ENCODE results near the gene CDH13.

The CDH13 gene

DNA sequence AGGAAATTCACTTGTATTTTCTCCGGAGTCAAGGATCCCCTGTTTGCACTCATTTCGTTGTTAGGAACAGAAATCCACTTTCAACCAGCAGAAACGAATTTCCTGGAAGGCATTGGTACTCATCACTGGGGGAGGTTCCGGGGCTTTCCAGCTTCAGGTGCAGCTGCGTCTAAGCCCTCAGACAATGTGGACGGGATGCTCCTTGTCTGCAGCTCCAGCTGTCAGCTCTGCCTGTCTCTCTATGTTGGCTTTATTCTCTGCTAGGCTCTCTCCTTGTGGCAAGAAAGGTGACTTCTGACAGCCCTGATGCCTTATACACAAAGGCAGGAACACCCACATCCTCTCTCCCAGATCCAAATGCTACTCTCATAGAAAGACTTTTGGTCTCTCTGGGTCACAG, 997.1 kb downstream of the CDH13 start:
- no peak for DNase-seq (ENCODE audit: low read depth)

DNA sequence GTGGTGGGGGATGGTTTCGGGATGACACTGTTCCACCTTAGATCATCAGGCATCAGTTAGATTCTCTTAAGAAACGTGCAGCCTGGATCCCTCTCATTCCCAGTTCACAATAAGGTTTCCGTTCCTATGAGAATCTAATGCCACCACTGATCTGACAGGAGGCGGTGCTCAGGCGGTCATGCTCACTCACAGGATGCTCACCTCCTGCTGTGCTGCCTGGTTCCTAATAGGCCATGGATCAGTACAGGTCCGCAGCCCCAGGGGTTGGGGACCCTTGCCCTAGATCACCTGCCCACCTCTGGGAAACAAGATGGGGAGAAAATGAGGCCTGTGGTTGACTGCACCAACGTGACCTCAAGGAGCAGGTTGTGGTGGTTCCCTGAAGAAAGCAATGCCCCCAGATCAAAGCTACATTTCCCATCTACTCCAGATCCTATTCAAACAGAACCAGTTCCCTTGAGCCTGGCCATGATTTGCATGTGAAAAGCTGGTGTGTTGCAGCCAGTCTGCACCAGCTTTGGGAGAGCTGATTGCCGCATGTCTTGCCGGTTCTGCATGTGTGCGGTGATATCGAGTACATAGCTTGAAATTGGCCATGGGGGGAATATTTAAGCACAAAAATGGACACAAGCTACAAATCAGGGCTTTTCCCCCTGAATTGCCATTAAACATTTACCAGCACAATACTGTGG, 997.8 kb downstream of the CDH13 start:
- DNase-seq (ENCODE audit: low read depth), result no peak

DNA sequence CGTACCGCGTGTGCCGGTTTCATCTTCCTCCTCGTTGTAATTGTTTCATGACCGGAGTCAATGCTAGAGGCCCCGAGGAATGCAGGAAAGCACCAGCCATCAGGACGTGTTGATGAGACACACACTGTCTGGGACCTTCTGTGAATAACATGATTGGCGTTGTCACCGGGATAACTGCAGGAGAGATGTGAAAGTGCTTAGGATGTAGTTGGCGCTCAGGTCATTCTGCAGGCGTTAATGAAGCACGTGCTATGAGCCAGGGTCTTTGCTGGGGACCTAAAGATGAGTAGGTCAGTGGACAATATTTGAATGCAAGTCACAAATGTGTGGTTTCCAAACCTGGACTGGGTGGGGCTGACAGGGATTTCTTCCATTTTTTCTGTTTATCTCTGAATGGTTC, 999.4 kb downstream of the CDH13 start:
- DNase-seq (ENCODE audit: low read depth), result no peak

DNA sequence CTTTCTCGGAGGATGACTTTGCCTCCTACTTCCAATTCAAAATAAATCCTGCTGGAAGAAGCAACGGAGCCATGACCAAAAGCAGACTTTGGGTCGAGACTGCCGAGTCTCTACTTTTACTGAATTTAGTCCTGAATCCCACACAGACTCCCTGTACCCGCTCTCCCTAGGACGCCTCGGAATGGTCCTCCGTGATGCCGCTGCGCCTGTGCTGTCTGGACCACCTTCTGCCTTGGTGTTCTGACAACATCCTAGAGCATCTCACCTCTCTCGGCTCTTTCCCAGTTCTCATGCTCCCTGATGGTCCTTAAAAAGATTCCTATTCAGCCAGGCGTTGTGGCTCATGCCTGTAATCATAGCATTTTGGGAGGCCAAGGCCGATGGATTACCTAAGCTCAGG, 999.9 kb downstream of the CDH13 start:
- no peak for DNase-seq (ENCODE audit: low read depth)

DNA sequence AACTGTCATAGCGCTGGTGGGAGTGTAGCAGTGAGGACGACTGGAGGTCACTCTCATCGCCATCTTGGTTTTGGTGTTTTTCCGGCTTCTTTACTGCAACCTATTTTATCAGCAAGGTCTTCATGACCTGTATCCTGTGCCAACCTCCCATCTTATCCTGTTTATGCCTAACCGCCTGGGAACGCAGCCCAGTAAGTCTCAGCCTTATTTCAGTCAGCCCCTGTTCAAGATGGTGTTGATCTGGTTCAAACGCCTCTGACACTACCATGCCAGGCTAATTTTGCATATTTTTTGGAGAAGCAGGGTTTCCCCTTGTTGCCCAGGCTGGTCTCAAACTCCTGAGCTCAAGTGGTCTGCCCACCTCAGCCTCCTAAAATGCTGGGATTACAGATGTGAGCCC, 1001.2 kb downstream of the CDH13 start:
- no peak for DNase-seq (ENCODE audit: low read depth)

DNA sequence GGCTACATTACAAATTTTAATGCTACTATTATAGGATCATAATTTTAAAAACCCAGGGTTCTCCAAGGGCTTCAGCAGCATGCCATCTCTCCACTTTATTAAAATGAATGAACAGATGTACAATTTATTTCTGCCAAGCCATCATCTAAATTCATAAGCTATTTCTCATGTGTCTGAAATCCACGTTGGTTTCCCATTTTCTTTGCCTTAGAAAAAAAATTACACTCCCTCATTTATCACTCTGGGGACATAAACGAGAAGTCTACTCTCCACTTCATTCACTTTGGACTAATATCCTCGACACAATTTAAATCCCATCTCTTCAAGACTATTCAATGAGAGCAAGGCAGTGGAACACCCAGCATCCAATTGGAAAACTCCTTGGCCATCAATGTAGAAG, 1002.7 kb downstream of the CDH13 start:
- no peak for DNase-seq (ENCODE audit: low read depth)

DNA sequence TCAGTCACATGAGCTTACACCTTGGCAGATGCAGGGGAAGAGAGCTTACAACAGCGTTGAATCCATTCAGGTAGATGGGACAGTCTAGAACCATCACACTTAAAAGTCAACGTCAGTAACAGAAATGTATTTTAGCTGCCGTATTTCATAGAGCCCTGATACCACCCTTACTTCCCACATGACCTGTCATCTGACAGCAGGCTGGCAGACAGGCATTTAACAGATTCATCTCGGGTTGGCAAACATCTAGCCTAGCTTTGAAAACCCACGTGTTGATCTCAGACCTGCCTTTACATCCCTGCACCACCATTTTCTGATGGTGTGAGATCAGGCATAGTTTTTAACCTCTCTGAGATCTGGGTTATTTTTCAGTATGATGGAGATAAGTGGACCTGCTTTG, 1003.1 kb downstream of the CDH13 start:
- DNase-seq (ENCODE audit: low read depth), result no peak

DNA sequence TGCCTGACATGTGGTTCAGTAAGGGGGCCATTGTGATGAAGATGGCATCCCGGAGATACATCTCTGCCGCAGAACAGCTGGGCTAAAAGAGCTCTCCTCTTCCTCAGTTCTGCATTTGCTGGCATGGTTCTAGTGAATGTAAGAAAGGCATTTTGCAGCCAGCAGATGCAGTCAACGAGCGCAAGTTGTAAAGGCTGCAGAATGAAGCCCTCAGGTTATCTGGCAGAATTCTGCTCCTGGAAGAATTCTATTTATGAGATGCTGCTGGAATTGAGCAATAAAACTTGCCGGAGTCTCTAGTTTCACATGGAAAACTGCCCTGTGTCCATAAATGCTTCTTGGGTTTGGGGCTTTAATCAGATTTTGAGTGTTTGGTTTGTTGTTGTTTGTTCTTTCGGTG, 1004.2 kb downstream of the CDH13 start:
- DNase-seq (ENCODE audit: low read depth), result no peak

DNA sequence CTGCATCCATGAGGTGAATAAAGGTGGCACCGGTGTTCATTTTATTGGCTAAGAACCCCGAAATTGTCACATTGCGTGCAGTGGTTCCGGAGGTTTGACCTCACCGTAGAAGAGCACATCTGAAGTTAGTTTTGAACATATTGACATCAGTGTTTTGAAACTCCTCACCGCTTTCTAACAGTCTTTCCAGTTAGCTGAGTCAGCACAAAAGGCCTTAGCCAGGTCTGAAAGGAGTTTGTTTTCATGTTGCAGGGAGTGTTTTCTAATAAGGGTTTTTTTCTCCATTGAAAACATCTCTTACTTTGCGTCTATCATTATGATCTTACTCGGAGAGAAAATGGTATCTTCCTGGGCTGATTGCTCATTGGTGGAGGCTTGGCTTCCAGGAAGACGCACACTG, 1006.5 kb downstream of the CDH13 start:
- DNase-seq (ENCODE audit: low read depth), result no peak

DNA sequence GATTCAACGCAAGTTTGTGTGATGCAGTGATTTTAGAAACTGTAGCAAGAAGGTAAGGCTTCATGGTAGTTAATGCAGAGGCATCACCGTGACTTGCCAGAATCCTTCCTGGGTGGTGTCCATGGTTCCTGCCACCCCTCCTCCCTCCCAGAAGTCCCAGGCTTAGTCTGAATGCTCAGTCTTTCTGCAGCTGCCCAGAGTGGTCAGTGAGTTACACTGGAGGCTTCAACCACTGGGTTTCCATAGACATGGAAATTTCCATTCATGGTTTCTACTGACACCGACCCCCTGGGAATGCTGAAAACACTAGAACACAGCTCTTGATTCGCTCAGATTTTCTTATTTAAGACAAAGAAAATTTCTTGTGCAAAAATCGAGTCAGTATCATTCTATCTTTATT, 1021.6 kb downstream of the CDH13 start:
- DNase-seq (ENCODE audit: low read depth), result no peak

DNA sequence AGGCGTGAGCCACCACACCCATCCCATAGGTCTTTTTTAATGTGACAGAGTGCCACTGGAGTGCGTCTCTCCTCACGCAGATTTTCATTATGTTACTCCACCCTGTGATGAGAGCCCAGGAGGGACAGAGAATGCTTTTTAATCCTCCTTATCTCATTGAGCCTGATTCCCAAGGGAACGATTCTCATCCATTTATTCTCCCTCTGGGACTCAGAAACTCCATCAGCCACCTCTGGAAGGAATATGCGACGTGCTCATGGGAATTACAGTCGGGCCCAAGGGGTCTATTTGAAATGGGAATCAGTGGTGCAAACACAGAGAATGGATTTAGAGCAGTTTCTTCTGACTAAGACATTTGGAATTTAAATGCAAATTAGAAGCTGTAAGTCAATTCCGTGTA, 1025.1 kb downstream of the CDH13 start:
- DNase-seq (ENCODE audit: low read depth), result no peak

DNA sequence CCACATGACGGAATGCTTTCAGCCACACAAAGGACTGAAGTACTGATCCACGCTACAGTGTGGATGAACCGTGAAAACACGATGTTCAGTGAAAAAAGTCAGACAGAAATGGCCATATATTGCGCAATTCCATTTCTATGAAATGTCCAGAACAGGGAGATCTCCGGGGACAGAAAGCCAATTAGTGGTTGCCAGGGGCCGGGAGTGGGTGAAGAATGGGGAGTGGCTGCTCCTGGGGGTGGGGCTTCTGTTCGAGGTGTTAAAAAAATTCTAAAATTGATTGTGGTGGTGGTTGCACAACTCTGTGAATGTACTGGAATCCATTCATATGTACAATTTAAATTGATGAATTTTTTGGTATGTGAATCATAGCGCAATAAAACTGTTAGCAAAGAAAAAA, 1026.2 kb downstream of the CDH13 start:
- DNase-seq (ENCODE audit: low read depth), result no peak

DNA sequence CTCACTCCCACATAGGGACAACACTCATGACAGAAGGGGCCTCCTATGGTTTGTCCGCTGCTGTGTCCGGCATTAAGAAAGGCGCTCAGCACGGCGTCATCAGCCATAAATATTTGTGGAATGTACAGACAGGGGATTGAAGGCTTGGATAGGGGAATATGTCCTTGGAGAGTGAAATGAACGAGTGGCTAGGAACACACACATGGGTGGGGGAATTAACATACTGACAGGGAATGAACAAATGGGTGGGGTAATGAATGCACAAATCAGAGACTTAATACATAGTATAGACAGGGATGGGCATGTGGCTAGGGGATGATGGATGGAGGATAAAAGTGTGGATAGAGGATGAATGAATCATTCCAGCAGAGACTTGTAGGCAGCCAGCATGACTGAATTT, 1027.0 kb downstream of the CDH13 start:
- DNase-seq (ENCODE audit: low read depth), result no peak

DNA sequence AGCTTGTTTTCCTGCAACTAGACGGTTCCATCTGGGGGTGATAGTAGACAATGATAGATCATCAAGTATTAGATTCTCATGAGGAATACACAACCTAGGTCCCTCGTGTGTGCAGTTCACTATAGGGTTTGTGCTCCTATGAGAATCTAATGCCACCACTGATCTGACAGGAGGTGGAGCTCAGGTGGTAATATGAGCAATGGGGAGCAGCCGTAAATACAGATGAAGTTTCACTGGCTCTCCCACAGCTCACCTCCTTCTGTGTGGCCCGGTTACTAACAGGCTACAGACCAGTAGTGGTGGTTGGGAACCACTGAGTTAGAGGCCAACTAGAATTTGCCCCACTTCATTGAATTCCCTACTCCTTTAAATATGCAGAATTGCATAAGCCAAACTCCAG, 1033.5 kb downstream of the CDH13 start:
- DNase-seq (ENCODE audit: low read depth), result no peak

DNA sequence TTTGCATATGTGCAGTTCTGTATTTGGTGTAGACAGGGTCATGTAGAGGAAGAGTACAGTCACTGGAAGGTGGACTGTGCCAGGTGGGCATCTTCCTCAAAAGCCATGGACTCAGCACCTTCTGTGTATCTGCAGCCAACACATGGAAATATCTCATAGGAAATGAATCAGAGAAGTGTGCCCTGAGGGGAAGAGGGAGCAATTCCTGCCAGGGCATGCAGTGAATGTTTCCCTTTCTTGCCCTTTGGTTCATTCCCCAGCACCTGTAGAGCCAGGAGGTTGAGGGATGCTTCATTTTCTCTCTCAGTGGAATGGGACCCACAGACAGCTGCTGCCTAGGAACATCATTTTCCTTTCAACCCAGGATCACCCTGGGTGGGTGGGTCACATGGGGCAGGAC, 1034.9 kb downstream of the CDH13 start:
- no peak for DNase-seq (ENCODE audit: low read depth)

DNA sequence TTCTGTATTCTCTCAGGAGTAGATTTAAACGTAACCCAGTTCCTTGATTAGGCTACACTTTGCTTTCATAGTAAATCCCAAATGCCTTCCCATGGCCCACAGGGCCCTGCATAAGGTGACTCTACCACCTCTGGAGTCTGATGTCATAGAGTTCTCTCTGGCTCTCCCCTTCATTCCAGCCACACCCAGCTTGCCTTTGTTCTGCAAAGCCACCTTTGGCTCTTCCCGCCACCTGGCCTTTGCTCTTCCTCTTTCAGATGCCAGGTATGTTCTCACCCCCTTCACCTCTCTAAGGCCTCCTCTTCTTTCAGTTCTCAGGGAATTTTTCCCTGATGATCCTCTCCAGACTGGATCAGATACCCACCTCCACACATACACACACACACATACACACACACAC, 1039.7 kb downstream of the CDH13 start:
- no peak for DNase-seq (ENCODE audit: low read depth)

DNA sequence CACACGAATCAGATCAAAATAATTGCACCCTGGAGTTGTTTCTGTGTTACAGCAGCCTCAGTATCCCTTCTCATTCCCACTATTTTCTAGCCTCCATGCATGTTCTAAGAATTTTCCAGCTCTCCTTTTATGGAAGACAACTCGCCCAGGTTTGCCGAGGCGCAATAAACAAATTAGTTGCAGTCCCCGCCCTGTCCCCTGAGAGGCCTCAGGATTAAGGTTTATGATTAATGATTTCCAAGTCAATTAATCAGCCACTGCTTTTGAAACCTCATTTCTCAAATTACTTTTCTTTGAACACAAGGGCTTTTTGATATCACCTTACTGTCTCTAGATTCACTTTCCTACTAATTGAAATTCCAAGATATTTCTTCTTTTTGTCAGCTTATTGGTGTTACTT, 1042.7 kb downstream of the CDH13 start:
- no peak for DNase-seq (ENCODE audit: low read depth)

DNA sequence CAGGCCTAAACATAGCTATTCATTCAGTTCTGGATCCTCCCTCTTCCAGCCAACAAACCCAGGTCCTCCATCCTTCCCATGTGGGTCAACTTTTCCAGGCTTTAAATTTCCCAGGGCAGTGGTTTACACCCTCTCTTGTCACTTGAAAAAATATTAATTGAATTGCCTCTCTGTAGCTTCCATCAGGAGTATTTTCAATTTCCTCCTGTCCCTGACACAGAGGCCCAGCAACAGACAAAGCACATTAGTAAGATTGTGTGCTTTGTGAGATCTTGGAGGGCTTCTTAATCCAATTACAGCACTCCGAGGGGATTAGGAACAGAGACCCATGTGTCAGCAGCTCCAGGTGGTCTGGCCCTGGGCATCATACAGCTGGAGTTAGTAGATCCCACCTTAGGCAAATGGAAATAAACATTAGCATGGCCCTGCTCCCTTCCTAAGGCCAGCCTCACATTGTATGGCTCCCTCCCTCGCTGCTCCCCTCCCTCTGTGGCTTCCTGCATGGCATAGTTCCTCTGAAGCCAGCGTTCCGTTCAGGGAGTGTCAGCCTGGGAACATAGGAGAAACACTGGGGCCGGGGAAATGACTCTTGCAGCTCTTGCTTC, 1048.3 kb downstream of the CDH13 start:
- DNase-seq (ENCODE audit: low read depth), result no peak

DNA sequence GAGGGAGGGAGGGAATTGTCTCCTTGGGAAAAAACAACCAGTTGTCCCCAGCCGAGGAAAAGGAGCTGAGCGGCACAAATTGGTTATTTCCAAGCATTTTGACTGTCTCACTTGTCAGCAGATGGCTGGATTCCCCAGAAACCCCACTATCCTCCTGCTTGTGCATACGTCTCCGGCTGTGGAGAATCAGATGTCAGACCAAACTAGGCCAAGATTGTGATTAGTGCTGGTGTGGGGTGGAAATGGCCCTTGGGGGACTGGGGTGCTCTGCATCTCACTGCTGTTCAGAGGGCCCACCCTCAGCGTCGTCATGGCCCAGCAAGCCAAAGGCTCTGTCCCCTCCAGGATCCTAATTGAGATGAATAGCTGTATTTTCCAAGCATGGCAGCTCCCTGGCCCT, 1049.3 kb downstream of the CDH13 start:
- no peak for DNase-seq (ENCODE audit: low read depth)

DNA sequence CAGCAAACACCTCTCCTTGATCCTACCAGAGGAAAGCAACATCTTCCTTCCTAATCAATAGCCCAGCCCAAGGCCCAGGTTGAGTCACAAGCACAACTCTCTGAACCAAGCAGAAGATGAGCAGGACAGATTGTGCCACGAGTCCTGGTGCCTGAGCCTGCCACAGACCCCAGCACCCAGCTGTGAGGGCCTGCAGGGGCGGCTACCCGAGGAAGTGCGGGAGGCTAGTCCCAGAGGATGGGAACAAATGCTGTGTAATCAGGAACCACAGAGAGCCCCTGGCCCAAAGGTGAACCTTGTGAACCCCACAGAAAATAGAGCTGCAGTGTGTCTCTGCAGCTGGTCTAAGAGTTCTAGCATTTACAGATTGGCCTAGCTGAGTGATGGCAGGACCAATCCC, 1054.2 kb downstream of the CDH13 start:
- no peak for DNase-seq (ENCODE audit: low read depth)

DNA sequence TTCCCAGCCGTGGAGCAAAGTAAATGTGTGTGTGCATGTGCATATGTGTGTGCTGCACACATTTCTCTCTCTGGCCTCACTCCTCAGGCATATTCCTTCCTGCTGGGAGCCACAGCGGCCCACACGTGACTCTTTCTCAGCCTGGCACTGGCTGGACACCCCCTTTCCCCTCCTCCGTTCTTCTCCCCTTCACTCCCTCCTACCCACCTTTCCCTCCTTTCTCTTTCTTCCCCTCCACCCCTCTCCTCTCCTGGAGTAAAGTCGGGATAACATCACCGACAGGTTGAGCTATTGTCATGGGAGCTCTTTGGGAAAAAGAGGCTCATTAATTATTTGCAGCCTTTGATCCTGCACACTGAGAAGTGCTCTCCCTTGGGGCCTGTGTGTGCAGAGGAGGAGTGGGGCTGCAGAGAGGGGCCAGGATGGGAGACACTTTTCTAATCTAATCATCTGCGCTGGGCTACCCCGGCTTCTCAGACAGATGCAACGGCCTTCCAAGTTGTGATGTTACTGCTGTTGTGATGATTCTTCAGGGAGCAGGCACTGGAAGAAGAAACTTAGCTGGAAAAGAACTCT, 1054.7 kb downstream of the CDH13 start:
- DNase-seq (ENCODE audit: low read depth), result no peak

DNA sequence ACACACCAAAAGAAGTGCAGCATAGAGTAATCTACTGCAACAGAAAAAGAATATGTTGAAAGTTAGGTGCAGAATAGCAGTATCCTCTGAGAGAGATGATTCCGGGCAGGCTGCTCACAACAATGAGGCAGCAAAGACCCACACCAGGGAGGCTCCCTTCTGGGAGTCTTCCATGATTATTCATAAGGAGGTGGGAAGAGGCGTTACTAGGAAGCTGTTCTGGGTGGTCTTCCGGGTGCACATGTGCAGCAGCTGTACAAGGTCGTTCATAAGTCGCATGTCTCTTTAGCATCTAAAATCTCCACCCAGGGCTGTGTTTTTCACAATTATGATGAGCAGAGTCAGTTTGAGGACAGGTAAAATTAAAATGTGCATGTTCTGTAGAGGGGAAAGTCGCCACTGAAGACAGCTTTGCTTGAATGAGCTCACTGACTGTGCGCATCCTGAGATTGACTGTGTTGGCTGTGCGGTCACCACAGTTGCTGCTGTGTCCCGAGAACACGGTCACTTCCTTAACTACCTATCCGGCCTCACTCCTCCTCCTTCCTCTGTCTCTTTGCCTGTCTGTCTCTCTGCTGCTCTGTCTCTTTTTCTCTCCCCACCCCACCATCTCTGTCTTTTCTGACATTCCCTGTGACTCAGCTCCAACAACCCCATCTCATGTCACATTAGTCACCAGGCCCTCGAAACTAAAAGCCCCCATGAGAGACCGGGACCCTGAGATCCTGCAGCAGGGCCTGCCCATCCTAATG, 1055.5 kb downstream of the CDH13 start:
- no peak for DNase-seq (ENCODE audit: low read depth)

DNA sequence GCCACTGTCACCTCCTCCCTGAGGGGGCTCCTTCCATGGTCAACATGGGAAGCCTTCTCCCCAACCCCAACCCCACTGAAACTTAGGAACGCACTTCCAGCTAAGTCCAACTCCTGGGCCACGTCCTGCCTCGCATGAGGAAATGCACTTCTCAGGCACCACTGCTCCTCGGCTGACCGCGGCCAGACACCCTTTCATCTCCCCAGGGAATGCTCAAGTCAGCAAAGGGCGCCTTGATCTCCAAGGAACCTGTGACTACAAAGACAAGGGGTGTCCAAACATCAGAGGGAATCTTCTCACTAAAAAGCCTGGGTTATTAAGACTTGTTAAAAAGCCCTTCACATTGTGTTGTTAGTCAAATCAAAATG, 1056.1 kb downstream of the CDH13 start:
- no peak for DNase-seq (ENCODE audit: low read depth)
